ENCODE results near the gene NKD1.

- TF ChIP-seq CTCF (IDR thresholded peaks at IDR 0.05), result no peak
- no peak for TF ChIP-seq POLR2A (IDR thresholded peaks at IDR 0.05; ENCODE audit: low read depth)
Measured at GRCh38 chr16:50611332-50611934, 63.2 kb downstream of the NKD1 start.
